DLD1 (cell line): ENCODE results near the gene MUCL3.
"Not testable (repeated sequence)": the region's sequence is repeated elsewhere in the genome, so short reads cannot be mapped to it uniquely, and the experiment has no call there.

Experiments
- in situ Hi-C: cut with HindIII; loops from 2 replicates; pipeline ENCODE4 v1.10.0; 2017; ENCODE audit warnings: low sequenced_read_pairs

Gene MUCL3, protein sequence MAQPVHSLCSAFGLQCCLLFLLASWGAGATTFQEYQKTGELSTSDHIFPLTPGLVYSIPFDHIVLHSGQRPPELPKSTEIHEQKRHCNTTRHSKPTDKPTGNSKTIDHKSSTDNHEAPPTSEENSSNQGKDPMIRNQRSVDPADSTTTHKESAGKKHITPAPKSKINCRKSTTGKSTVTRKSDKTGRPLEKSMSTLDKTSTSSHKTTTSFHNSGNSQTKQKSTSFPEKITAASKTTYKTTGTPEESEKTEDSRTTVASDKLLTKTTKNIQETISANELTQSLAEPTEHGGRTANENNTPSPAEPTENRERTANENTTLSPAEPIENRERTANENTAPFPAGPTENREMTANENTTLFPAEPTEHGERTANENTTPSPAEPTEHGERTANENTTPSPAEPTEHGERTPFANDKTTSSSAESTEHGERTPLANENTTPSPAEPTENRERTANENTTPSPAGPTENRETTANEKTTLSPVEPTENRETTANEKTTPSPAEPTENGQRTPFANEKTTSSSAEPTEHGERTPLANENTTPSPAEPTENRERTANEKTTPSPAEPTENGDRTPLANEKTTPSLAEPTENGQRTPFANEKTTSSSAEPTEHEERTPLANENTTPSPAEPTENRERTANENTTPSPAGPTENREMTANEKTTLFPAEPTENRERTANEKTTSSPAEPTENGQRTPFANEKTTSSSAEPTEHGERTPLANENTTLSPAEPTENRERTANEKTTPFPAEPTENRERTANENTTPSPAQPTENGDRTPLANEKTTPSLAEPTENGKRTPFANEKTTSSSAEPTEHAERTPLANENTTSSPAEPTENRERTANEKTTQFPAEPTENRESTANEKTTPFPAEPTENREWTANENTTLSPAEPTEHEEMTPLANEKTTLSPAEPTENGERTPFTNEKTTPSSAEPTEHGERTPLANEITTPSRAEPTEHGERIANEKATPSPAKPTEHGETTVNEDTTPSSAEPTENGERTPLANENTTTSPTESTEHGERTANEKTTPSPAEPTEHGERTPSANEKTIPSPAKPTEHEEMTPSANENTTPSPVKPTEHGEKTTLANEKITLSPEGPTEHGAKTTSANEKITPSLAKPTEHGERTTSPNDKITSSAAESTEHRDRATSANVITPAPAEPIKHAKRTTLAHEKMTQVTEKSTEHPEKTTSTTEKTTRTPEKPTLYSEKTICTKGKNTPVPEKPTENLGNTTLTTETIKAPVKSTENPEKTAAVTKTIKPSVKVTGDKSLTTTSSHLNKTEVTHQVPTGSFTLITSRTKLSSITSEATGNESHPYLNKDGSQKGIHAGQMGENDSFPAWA (N-terminal part only)

DNA sequence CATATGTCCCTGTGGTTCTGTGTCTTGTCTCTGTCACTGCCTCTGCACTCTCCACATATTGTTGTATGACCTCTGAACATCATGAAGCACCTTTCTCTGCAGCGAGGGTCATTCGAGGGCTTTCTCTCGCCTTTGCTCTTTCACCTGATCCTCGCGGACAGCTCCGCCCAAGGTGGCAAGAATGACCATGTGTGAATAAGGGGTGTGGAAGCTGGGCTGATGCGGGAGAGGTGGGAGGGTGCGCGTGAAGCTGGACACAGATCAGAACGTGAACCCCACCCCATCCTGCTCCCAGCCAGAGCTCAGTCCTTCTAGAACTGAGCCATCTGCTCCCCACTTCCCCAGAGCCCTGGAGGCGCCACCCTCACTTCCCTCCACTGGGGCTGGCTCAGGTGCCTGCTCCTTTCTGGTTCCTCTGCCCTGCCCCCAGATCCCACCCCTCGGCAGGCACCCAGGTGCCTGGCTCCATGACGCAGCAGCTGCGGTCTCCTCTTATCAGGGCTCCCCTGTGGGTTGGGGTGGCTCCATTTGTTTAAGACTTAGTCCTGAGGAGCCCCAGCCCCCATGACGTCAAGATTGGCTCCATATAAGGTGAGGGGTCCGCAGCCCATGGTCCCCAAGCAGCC is at the start of gene MUCL3:
Gene MUCL3, plus strand, starts transcription at position 613 of the 626 bp plus-strand sequence. CDS start 27 bp downstream, outside the sequence.
- in situ Hi-C loops: no loop called here

DNA sequence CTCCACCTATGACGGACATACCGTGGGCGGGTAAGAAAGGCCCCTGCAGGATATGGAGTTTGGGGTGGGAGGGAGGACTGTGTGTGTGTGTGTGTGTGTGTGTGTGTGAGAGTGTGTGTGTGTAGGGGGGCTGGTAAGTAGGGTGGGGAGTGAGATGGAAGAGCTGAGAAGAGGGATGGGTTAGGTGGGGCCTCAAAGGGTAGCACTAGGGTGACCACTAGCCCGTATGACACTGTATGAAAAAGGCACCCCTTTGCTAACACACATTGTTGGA is 49.4 kb upstream of the MUCL3 start:
- in situ Hi-C loops: loop anchor here (25.0 kb wide), 1 partner anchor 154 kb away; the partner anchor contains the start of genes FLOT1 and IER3

DNA sequence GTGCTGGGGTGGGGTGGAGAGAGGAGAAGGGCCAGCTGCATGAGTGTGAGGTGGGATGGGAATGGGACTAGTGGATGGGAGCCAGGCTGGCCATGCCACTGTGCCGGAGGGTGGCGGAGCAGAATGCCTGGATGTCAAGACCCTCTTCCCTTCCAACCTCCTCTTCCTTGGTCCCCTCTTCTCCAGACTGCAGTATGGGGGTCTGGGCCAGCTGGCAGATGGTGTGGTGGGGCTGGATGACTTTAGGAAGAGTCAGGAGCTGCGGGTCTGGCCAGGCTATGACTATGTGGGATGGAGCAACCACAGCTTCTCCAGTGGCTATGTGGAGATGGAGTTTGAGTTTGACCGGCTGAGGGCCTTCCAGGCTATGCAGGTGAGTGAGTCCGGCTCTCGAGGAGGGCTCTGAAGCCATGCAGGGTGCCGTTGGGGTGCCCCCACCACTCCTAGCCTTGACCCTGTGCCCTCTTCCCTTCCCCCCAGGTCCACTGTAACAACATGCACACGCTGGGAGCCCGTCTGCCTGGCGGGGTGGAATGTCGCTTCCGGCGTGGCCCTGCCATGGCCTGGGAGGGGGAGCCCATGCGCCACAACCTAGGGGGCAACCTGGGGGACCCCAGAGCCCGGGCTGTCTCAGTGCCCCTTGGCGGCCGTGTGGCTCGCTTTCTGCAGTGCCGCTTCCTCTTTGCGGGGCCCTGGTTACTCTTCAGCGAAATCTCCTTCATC is 48.8 kb upstream of the MUCL3 start:
- in situ Hi-C loops: loop anchor here (25.0 kb wide), 1 partner anchor 155 kb away; the partner anchor contains the start of genes FLOT1 and IER3

DNA sequence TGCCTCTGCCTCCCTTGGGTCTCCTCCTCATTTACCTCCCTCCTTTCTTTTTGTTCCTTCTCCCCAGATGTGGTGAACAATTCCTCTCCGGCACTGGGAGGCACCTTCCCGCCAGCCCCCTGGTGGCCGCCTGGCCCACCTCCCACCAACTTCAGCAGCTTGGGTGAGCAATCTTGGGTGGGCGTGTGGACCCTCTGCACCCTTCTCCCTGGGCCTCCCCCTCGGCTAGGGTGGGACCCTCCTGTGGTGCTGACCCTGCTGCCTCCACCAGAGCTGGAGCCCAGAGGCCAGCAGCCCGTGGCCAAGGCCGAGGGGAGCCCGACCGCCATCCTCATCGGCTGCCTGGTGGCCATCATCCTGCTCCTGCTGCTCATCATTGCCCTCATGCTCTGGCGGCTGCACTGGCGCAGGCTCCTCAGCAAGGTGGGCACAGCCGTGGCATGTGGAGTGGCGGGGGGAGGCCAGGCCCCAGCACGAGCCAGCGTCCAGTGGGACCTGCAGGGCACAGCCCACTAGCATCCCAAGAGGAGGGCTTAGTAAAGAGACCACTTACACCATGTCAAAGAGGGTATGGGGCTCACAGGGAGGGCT is 47.7 kb upstream of the MUCL3 start:
- in situ Hi-C loops: loop anchor here (25.0 kb wide), 1 partner anchor 156 kb away; the partner anchor contains the start of genes FLOT1 and IER3

DNA sequence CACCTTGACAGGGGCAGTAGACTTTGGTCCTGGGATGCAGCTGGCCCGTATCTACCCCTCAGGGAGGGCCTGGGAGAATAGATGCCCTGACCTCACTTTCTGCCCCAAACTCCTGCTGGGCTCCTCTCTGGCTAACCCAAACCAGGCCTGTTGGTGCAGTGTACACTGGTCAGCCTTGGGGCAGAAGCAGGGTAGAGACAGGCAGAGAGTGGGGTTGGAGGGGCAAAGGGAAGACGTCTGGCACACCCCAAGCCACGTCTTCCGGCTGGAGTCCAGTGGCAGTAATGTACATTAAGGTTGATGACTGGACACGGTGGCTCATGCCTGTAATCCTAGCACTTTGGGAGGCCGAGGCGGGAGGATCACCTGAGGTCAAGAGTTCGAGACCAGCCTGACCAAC is 47.1 kb upstream of the MUCL3 start:
- in situ Hi-C loops: loop anchor here (25.0 kb wide), 1 partner anchor 156 kb away; the partner anchor contains the start of genes FLOT1 and IER3

DNA sequence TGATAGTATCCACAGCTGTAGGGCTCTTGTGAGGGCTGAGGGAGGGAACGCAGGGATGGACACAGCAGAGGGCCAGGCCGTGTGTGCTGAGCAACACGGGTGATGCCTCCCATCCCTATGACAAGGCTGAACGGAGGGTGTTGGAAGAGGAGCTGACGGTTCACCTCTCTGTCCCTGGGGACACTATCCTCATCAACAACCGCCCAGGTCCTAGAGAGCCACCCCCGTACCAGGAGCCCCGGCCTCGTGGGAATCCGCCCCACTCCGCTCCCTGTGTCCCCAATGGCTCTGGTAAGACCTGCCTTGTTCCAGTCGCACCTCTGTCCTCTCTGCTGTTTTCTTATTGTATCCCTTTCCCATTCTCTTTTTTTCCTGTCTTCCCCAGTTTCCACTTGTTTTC is 46.4 kb upstream of the MUCL3 start:
- in situ Hi-C loops: loop anchor here (25.0 kb wide), 1 partner anchor 157 kb away; the partner anchor contains the start of genes FLOT1 and IER3

DNA sequence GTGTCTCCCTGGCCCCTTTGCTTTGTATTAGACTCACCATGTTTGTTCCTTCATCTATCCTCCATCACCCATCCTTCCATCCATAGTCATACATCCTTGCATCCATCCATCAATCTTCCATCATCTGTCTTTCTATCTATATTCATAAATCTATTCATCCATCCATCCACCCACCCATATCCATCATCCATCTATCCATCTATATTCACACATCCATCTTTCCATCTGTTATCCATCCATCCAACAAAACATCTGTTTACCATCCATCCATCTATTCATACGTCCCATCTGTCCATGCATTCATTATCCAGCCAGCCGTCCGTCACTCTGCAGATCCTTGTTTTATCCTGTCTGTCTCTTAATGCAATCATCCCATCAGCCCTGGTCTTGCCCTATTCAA is 45.8 kb upstream of the MUCL3 start:
- in situ Hi-C loops: loop anchor here (25.0 kb wide), 1 partner anchor 158 kb away; the partner anchor contains the start of genes FLOT1 and IER3

DNA sequence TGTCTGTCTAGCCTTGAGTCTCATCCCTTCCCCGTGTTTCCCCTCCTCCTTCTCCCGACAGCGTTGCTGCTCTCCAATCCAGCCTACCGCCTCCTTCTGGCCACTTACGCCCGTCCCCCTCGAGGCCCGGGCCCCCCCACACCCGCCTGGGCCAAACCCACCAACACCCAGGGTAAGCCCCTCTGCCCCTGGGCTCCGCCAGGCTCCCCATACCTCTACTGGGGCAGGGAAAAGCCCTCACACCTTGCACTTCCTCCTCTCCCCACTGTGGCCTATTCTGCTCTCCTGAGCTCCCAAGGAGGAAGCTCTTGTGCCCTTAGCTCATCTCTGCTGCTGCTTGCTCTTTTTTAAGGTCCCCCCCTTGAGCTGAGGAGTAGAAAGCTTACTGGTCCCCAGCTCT is 45.4 kb upstream of the MUCL3 start:
- in situ Hi-C loops: loop anchor here (25.0 kb wide), 1 partner anchor 158 kb away; the partner anchor contains the start of genes FLOT1 and IER3

DNA sequence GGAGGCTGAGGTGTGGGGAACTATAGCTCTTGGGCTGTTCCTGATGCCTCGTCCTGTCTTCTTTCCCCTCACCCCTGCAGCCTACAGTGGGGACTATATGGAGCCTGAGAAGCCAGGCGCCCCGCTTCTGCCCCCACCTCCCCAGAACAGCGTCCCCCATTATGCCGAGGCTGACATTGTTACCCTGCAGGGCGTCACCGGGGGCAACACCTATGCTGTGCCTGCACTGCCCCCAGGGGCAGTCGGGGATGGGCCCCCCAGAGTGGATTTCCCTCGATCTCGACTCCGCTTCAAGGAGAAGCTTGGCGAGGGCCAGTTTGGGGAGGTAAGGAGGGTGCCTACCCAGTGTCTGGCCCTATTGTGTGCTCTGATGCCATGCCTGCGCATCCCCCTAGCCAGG is 44.2 kb upstream of the MUCL3 start:
- in situ Hi-C loops: loop anchor here (25.0 kb wide), 1 partner anchor 159 kb away; the partner anchor contains the start of genes FLOT1 and IER3

DNA sequence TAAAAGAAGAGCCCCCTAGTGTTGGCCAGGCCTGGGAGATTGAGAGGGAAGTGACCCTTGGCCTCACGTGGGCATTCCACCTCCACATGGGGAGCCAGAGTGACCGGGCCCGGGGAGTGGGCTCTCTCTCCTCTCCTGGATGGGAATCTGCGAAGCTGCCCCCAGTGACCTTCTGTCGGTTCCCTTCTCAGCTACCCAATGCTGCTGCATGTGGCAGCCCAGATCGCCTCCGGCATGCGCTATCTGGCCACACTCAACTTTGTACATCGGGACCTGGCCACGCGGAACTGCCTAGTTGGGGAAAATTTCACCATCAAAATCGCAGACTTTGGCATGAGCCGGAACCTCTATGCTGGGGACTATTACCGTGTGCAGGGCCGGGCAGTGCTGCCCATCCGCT is 42.9 kb upstream of the MUCL3 start:
- in situ Hi-C loops: loop anchor here (25.0 kb wide), 1 partner anchor 161 kb away; the partner anchor contains the start of genes FLOT1 and IER3

DNA sequence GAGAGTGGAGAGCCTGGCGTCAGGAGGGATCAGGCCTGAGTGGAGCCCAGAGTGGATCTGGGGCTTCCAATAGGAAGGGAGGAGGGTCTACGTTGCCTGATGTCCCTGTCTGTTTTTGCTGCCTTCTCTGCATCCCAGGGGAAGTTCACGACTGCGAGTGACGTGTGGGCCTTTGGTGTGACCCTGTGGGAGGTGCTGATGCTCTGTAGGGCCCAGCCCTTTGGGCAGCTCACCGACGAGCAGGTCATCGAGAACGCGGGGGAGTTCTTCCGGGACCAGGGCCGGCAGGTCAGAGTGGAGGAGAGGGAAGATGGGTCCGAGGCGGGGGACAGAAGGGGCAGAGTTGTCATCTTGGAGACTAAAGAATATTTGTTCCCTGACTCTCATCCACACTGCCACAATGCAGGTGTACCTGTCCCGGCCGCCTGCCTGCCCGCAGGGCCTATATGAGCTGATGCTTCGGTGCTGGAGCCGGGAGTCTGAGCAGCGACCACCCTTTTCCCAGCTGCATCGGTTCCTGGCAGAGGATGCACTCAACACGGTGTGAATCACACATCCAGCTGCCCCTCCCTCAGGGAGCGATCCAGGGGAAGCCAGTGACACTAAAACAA is 41.9 kb upstream of the MUCL3 start:
- in situ Hi-C loops: loop anchor here (25.0 kb wide), 1 partner anchor 162 kb away; the partner anchor contains the start of genes FLOT1 and IER3

DNA sequence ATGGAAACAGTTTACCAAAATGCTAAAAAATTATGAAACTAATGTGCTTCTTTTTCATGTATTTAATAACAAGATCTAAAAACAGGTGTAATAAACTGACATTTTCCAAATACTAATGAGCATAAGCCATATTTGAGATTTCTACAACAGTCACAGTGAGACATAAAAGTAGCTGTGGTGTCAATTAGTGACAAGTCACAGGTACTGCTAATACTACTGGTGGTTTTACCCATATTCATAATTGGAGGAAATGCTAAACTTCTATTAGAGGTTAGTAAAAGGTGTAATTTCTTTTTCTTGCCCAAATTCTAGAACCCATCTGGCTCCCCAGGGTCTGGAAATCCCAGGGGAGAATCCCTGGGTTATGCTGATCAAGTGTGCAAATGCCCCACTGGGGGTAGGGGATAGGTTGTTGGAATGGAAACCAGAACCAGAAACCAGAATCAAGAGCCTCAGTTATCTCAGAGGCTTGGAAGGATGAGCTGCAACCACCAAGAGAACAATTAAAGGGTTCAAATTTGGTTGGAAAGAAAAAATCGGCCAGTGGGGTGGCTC is 39.8 kb upstream of the MUCL3 start:
- in situ Hi-C loops: no loop called here

DNA sequence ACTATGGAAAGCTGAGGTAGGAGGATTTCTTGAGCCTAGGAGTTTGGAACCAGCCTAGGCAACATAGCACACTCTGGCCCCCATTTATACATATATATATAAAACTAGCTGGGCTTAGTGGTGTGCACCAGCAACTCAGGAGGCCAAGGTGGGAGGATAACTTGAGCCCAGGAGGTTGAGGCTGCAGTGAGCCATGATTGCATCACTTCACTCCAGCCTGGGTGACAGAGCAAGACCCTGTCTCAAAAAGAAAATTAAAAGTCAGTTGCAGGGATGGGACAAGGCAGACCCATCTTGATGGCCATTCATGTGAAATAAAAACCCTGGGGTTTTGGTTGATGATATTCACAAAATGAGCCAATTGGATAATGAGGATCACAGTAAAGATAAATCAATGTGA is 39.3 kb upstream of the MUCL3 start:
- in situ Hi-C loops: no loop called here

DNA sequence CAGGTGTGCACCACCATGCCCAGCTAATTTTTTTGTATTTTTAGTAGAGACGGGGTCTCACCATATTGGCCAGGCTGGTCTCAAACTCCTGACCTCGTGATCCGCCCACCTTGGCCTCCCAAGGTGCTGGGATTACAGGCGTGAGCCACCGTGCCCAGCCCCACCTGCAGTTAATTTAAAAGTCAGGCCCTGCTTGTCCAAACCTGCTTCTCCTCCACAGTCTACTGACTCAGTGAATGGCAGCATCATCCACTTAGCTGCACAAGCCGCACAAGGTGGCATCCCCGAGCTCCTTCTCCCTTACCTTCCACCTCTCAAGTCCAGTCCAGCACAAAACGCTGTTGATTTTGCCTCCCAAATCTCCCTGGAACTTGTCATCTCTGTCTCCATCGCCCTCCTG is 38.6 kb upstream of the MUCL3 start:
- in situ Hi-C loops: not testable (repeated sequence)

DNA sequence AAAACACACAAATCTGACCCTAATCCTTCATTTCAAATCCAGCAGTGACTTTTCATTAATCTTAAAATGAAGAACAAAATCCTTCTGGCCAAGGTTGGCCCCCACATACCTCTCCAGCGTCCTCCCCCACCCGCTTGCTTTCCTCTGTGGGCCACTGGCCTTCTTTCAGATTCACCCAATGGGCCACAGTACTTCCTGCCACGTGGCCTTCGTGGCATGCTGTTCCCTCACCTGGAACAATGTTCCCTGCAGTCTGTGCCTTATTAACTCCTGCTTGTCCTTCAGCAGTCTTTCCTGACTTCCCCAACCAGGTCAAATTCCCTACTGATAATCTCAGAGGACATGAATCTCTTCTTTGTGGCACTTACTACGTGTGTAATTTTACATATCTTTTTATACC is 38.1 kb upstream of the MUCL3 start:
- in situ Hi-C loops: no loop called here

DNA sequence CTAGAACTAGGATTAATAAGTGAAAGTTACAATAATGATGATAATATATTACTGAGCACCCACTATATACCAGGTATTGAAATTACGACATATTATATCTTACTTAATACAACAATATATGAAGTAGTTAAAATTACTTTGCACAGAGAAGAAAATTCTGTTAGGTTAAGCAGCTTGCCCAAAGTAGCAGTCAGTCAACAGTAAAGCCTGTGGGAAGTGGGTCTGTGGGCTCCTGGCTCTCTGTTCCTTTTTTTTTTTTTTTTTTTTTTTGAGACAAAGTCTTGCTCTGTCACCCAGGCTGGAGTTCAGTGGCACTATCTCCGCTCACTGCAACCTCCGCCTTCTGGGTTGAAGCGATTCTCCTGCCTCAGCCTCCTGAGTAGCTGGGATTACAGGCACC is 37.5 kb upstream of the MUCL3 start:
- in situ Hi-C loops: no loop called here

DNA sequence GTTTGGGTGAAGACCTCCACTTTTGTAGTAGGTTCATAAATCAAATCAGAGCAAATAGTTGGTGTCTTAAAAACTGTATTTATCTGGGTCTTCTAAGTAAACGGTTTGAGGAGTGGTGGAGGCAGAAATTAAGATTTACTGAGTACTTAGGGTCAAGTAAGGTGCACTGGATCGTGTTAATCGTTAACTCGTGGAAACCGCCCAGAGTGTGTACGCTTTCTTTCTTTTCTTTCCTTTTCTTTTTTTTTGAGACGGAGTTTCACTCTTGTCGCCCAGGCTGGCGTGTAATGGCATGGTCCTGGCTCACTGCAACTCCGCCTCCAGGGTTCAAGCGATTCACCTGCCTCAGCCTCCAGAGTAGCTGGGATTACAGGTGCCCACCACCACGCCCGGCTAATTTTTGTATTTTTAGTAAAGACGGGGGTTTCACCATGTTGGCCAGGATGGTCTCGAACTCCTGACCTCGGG is 33.4 kb upstream of the MUCL3 start:
- in situ Hi-C loops: not testable (repeated sequence)
